Activated CD4-positive, alpha-beta T cell treated with anti-CD3 and anti-CD28 coated beads for 36 hours (primary cell): ENCODE measurements around the gene HMGCR. TPM values are rescaled to one million over a fixed set of nuclear protein-coding genes. Genes with fewer than 3 reads are reported as not detected.

Experiments used
- ATAC-seq: fragments of 200-7000 bp; cut with Tn5 transposase; one replicate; pipeline ENCODE4 v1.10.0; 2021; ENCODE audit warnings: mild to moderate bottlenecking, moderate library complexity
- CTCF ChIA-PET: fragments of 350-600 bp; sonication (Branson Sonifier 250); formaldehyde crosslinking; loops from one replicate; lab custom pipeline; 2021; ENCODE audit warnings: antibody characterized with exemption; lab: Charles Lee
- POLR2A ChIA-PET: fragments of 350-600 bp; sonication (Branson Sonifier 250); formaldehyde crosslinking; loops from one replicate; lab custom pipeline; 2021; ENCODE audit warnings: antibody characterized with exemption, inconsistent platforms; lab: Charles Lee
- DNase-seq: peaks from one replicate; pipeline ENCODE4 v3.0.0-alpha.2; 2020
- H3K27ac Mint-ChIP-seq: one replicate; pipeline ENCODE4 v1.8.0; 2021; ENCODE audit warnings: mixed read lengths
- H3K27me3 Mint-ChIP-seq: one replicate; pipeline ENCODE4 v1.8.0; 2021; ENCODE audit warnings: mixed read lengths
- H3K36me3 Mint-ChIP-seq: one replicate; pipeline ENCODE4 v1.8.0; 2021; ENCODE audit warnings: low read depth, mixed read lengths
- H3K4me1 Mint-ChIP-seq: one replicate; pipeline ENCODE4 v1.8.0; 2021; ENCODE audit warnings: mixed read lengths
- H3K4me3 Mint-ChIP-seq: one replicate; pipeline ENCODE4 v1.8.0; 2021; ENCODE audit warnings: mild to moderate bottlenecking, moderate library complexity, mixed read lengths
- H3K9me3 Mint-ChIP-seq: one replicate; pipeline ENCODE4 v1.8.0; 2021; ENCODE audit warnings: low read depth, mixed read lengths
- intact Hi-C, 2 experiments: fragments of 100-400 bp; cut with DNase I in 1 of 2; cut with micrococcal nuclease in 1 of 2; formaldehyde crosslinking; loops; one replicate each; pipeline versions ENCODE4 v1.14.2 to v1.15.1; 2022 to 2024; cut with DNase I, micrococcal nuclease
- total RNA-seq, 2 experiments: library from RNA; stranded (reverse); gene quantifications; one replicate each; pipeline ENCODE4 v1.2.3, GENCODE V29; 2021

The HMGCR gene
- total RNA-seq, 2 experiments from 2014 or later, result 36.1 to 51.1 TPM

GRCh38 chr5:75380099-75380498 lies 43.1 kb downstream of the HMGCR start:
- ATAC-seq (no peak), DNase-seq (no peak)
- H3K27ac Mint-ChIP-seq, result no peak overlapping the region
- no peaks in the 10 kb centered on the region for H3K27me3 Mint-ChIP-seq
- H3K9me3 Mint-ChIP-seq, result no peaks in the 10 kb centered on the region
- no peaks in the 10 kb centered on the region for H3K4me1 Mint-ChIP-seq
- ChIA-PET CTCF (no interaction called here), POLR2A (no interaction called here)
- intact Hi-C loops, result no loop called here
- H3K36me3 Mint-ChIP-seq, result peaks cover 27% of the 10 kb centered on the region
- H3K4me3 Mint-ChIP-seq, result no peak overlapping the region

- H3K27me3 Mint-ChIP-seq, result no peaks in the 10 kb centered on the region
- no peak overlapping the region for H3K4me3 Mint-ChIP-seq
- H3K9me3 Mint-ChIP-seq, result no peaks in the 10 kb centered on the region
- no peaks in the 10 kb centered on the region for H3K4me1 Mint-ChIP-seq
- ChIA-PET CTCF (interaction anchor here (1.1 kb wide), 1 partner anchor 144 kb away, joined by 4 read pairs; the partner anchor contains the start of gene ANKRD31), POLR2A (no interaction called here)
- intact Hi-C loops, result no loop called here
- ATAC-seq, result no peak
- no peak overlapping the region for H3K27ac Mint-ChIP-seq
- peaks cover 24% of the 10 kb centered on the region for H3K36me3 Mint-ChIP-seq
- DNase-seq, result no peak
Measured at GRCh38 chr5:75381456-75381855, 44.4 kb downstream of the HMGCR start.

- no peak for DNase-seq
- intact Hi-C loops, result no loop called here
- Mint-ChIP-seq H3K27me3 (no peaks in the 10 kb centered on the region), H3K4me1 (peaks cover 5% of the 10 kb centered on the region), H3K4me3 (no peak overlapping the region), H3K27ac (no peak overlapping the region), H3K36me3 (peaks cover 31% of the 10 kb centered on the region), H3K9me3 (no peaks in the 10 kb centered on the region)
- ChIA-PET POLR2A (no interaction called here), CTCF (interaction anchor here (1.0 kb wide), 1 partner anchor 44 kb away, joined by 3 read pairs; no protein-coding TSS in a partner anchor)
- ATAC-seq, result no peak
Measured at GRCh38 chr5:75384218-75384617, 47.2 kb downstream of the HMGCR start.

- H3K27ac Mint-ChIP-seq, result peak overlapping the region; percentile 20
- H3K4me1 Mint-ChIP-seq, result peaks cover 12% of the 10 kb centered on the region
- H3K27me3 Mint-ChIP-seq, result no peaks in the 10 kb centered on the region
- CTCF ChIA-PET, result no interaction called here
- DNase-seq (no peak), ATAC-seq (no peak)
- intact Hi-C loops, result no loop called here
- POLR2A ChIA-PET, result no interaction called here
- H3K4me3 Mint-ChIP-seq, result no peak overlapping the region
- H3K36me3 Mint-ChIP-seq, result peaks cover 25% of the 10 kb centered on the region
- no peaks in the 10 kb centered on the region for H3K9me3 Mint-ChIP-seq
Measured at GRCh38 chr5:75387806-75388205, 50.8 kb downstream of the HMGCR start.

- H3K36me3 Mint-ChIP-seq, result peaks cover 23% of the 10 kb centered on the region
- peaks cover 12% of the 10 kb centered on the region for H3K4me1 Mint-ChIP-seq
- H3K27ac Mint-ChIP-seq, result peak overlapping the region; percentile 34
- ChIA-PET POLR2A (no interaction called here), CTCF (no interaction called here)
- no peak overlapping the region for H3K4me3 Mint-ChIP-seq
- intact Hi-C loops, result no loop called here
- H3K27me3 Mint-ChIP-seq, result no peaks in the 10 kb centered on the region
- DNase-seq (peak; percentile 40), ATAC-seq (peak; percentile 100)
- H3K9me3 Mint-ChIP-seq, result no peaks in the 10 kb centered on the region
Measured at GRCh38 chr5:75389430-75389829, 52.4 kb downstream of the HMGCR start.

GRCh38 chr5:75395277-75395676 lies 58.3 kb downstream of the HMGCR start:
- ChIA-PET POLR2A (no interaction called here), CTCF (no interaction called here)
- no peak for ATAC-seq
- H3K27me3 Mint-ChIP-seq, result no peaks in the 10 kb centered on the region
- intact Hi-C loops, result no loop called here
- no peak for DNase-seq
- H3K27ac Mint-ChIP-seq, result no peak overlapping the region
- H3K4me1 Mint-ChIP-seq, result no peaks in the 10 kb centered on the region
- H3K36me3 Mint-ChIP-seq, result peaks cover 4% of the 10 kb centered on the region
- H3K4me3 Mint-ChIP-seq, result no peak overlapping the region
- no peaks in the 10 kb centered on the region for H3K9me3 Mint-ChIP-seq

- DNase-seq, result no peak
- no peaks in the 10 kb centered on the region for H3K27me3 Mint-ChIP-seq
- H3K9me3 Mint-ChIP-seq, result no peaks in the 10 kb centered on the region
- H3K4me1 Mint-ChIP-seq, result peaks cover 6% of the 10 kb centered on the region
- H3K4me3 Mint-ChIP-seq, result no peak overlapping the region
- ATAC-seq, result no peak
- intact Hi-C loops, result no loop called here
- H3K36me3 Mint-ChIP-seq, result peaks cover 7% of the 10 kb centered on the region
- CTCF ChIA-PET, result no interaction called here
- POLR2A ChIA-PET, result no interaction called here
- H3K27ac Mint-ChIP-seq, result no peak overlapping the region
Measured at GRCh38 chr5:75405296-75405695, 68.3 kb downstream of the HMGCR start.

Other genes with a start within 250 kb of the HMGCR start
- gene ANKRD31, start 100.3 kb upstream of the HMGCR start, total RNA-seq, result under 1 TPM; 0.66 to 0.67 TPM
- gene CERT1, start 174.4 kb downstream of the HMGCR start, total RNA-seq, result 10 to 100 TPM; 21.6 to 24.5 TPM
- gene POLK, start 174.7 kb downstream of the HMGCR start, total RNA-seq, result 10 to 100 TPM; 35.5 to 49.1 TPM